PC-9 (cell line): ENCODE results near the gene PCDHGA2. TPM values are rescaled to one million over a fixed set of nuclear protein-coding genes. Genes with fewer than 3 reads are reported as not detected.

Source experiments
- BruUV-seq: library from RNA; stranded (reverse); fragments of 400-500 nt; replicated peaks from 2 replicates; lab custom pipeline; 2021; lab: Mats Ljungman, UMichigan
- CTCF ChIA-PET: fragments of 300-600 bp; sonication (Branson Sonifier 250); formaldehyde crosslinking; loops from one replicate; lab custom pipeline; 2022; ENCODE audit warnings: antibody characterized with exemption; lab: Charles Lee
- POLR2A ChIA-PET: fragments of 300-600 bp; sonication (Branson Sonifier 250); formaldehyde crosslinking; loops from one replicate; lab custom pipeline; 2022; ENCODE audit warnings: antibody characterized with exemption; ENCODE audit not compliant: unreplicated experiment; lab: Charles Lee
- DNase-seq, 2 experiments: peaks; one replicate each; pipeline versions ENCODE4 v3.0.0 to v3.0.0-alpha.2; 2015 to 2022; ENCODE audit warnings: mixed read lengths in 1 of 2
- H2AFZ ChIP-seq: fragments of 200-600 bp; sonication (generic); 2 replicates; pipeline ENCODE4 v1.8.1; 2017; ENCODE audit warnings: antibody characterized with exemption
- H3F3A ChIP-seq: fragments of 200-600 bp; sonication (generic); 2 replicates; pipeline ENCODE4 v1.8.1; 2017; ENCODE audit warnings: antibody characterized with exemption, mild to moderate bottlenecking, low read depth; ENCODE audit not compliant: insufficient read depth
- H3K27ac ChIP-seq: fragments of 200-600 bp; sonication (generic); 2 replicates; pipeline ENCODE4 v1.6.1; 2016; ENCODE audit warnings: mixed run types
- H3K27me3 ChIP-seq: fragments of 200-600 bp; sonication (generic); 2 replicates; pipeline ENCODE4 v1.6.1; 2016; ENCODE audit warnings: low read depth, mixed run types; ENCODE audit not compliant: insufficient read depth
- H3K36me3 ChIP-seq: fragments of 200-600 bp; sonication (generic); 2 replicates; pipeline ENCODE4 v1.6.1; 2016; ENCODE audit warnings: low read depth, mixed run types
- H3K4me1 ChIP-seq: fragments of 200-600 bp; sonication (generic); replicated peaks from 2 replicates; pipeline ENCODE4 v1.6.1; 2016; ENCODE audit warnings: mixed run types; ENCODE audit not compliant: insufficient read depth
- H3K4me2 ChIP-seq: fragments of 200-600 bp; sonication (generic); 2 replicates; pipeline ENCODE4 v1.6.1; 2017; ENCODE audit warnings: mixed run types
- H3K4me3 ChIP-seq: fragments of 200-600 bp; sonication (generic); 2 replicates; pipeline ENCODE4 v1.6.1; 2016; ENCODE audit warnings: mixed run types
- H3K79me2 ChIP-seq: fragments of 200-600 bp; sonication (generic); 2 replicates; pipeline ENCODE4 v1.6.1; 2017; ENCODE audit warnings: low read depth, mixed run types
- H3K9me2 ChIP-seq: fragments of 200-600 bp; sonication (generic); 2 replicates; pipeline ENCODE4 v1.8.1; 2017; ENCODE audit warnings: mild to moderate bottlenecking; ENCODE audit not compliant: insufficient read depth
- H3K9me3 ChIP-seq: fragments of 200-600 bp; sonication (generic); 2 replicates; pipeline ENCODE4 v1.8.1; 2016; ENCODE audit warnings: low read depth; ENCODE audit not compliant: insufficient read depth
- H4K20me1 ChIP-seq: fragments of 200-600 bp; sonication (generic); 2 replicates; pipeline ENCODE4 v1.8.1; 2017; ENCODE audit not compliant: insufficient read depth
- EZH2 ChIP-seq: fragments of 200-600 bp; sonication (generic); IDR thresholded peaks from 2 replicates; pipeline ENCODE4 v1.8.0; 2017; ENCODE audit warnings: antibody characterized with exemption, low read depth
- intact Hi-C: fragments of 100-400 bp; cut with micrococcal nuclease; formaldehyde crosslinking; loops from one replicate; pipeline ENCODE4 v1.10.0; 2022; ENCODE audit not compliant: unreplicated experiment
- total RNA-seq: library from RNA; stranded (reverse); gene quantifications from 2 replicates; pipeline ENCODE4 v1.2.3, GENCODE V29; 2021
- TF ChIP-seq, protein P1 (sequence below): fragments of 200-600 bp; sonication (generic); conservative IDR thresholded peaks from 2 replicates; pipeline ENCODE4 v1.6.1; 2017; ENCODE audit warnings: mixed run types, antibody characterized with exemption, mild to moderate bottlenecking, moderate library complexity

PCDHGA2 gene
- total RNA-seq, 1 experiment from 2014 or later = 0.11 TPM

DNA sequence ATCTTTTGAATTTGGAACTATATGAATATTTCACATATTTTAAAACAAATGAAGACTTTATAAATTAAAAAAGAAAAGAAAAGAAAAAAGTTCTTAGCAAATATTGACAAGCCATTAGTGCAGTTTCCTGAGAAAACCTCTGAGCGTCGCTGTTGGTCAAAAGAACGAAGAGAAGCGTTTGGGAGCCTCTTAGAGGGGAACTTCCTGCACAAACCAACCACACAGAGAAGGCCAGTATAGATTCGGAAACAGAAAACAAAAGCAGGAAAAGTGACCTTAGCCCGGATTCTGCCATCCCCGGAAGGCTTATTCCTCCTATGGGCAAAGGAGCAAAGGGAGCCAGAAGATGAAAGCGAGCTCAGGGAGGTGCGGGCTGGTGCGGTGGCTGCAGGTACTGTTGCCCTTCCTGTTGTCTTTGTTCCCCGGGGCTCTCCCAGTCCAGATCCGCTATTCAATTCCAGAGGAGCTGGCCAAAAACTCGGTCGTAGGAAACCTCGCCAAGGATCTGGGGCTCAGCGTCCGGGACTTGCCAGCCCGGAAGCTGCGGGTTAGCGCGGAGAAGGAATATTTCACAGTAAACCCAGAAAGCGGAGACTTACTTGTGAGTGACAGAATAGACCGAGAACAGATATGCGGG, 21.3 kb downstream of the PCDHGA2 start, which contains the start of gene PCDHGB2:
Gene PCDHGB2 (plus strand): TSS at position 205 of the 637 bp plus-strand sequence. CDS start 142 bp downstream, at position 347.
- DNase-seq = no peak
- peak within 1 kb of the TSS; percentile 66 for H2AFZ ChIP-seq
- H4K20me1 ChIP-seq = no peaks in the 10 kb centered on the region
- H3K4me1 ChIP-seq = no peaks in the 10 kb centered on the region
- no peaks in the 10 kb centered on the region for H3K9me2 ChIP-seq
- no peaks in the 10 kb centered on the region for H3K79me2 ChIP-seq
- no TSS peak for BruUV-seq
- H3K9me3 ChIP-seq = peaks cover 7% of the 10 kb centered on the region; the same call in 1 of the 2 replicates
- no peaks in the 10 kb centered on the region for H3F3A ChIP-seq
- POLR2A ChIA-PET = no interaction called here
- intact Hi-C loops = no loop called here
- no peak for TF ChIP-seq EZH2
- TF ChIP-seq, protein P1, sequence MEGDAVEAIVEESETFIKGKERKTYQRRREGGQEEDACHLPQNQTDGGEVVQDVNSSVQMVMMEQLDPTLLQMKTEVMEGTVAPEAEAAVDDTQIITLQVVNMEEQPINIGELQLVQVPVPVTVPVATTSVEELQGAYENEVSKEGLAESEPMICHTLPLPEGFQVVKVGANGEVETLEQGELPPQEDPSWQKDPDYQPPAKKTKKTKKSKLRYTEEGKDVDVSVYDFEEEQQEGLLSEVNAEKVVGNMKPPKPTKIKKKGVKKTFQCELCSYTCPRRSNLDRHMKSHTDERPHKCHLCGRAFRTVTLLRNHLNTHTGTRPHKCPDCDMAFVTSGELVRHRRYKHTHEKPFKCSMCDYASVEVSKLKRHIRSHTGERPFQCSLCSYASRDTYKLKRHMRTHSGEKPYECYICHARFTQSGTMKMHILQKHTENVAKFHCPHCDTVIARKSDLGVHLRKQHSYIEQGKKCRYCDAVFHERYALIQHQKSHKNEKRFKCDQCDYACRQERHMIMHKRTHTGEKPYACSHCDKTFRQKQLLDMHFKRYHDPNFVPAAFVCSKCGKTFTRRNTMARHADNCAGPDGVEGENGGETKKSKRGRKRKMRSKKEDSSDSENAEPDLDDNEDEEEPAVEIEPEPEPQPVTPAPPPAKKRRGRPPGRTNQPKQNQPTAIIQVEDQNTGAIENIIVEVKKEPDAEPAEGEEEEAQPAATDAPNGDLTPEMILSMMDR = peak; percentile 63
- H3K27me3 ChIP-seq = peaks cover 14% of the 10 kb centered on the region
- CTCF ChIA-PET = interaction anchor here (1.3 kb wide), 1 partner anchor 40 kb away, joined by 4 read pairs; the partner anchor contains the start of gene TAF7
- no peak within 1 kb of the TSS; the same call in 1 of the 2 replicates for H3K4me3 ChIP-seq
- H3K36me3 ChIP-seq = no peaks in the 10 kb centered on the region
- H3K4me2 ChIP-seq = peak within 1 kb of the TSS; percentile 52
- no peak within 1 kb of the TSS for H3K27ac ChIP-seq

DNA sequence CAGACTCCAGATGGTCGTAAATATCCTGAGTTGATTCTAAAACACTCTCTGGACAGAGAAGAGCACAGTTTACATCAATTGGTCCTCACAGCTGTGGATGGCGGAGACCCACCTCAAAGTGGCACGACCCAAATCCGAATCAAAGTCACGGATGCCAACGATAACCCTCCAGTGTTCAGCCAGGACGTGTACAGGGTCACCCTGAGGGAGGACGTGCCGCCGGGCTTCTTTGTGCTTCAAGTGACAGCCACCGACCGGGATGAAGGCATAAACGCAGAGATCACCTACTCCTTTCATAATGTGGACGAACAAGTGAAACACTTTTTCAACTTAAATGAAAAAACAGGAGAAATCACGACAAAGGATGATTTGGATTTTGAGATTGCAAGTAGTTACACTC, 22.1 kb downstream of the PCDHGA2 start:
- Histone ChIP-seq H4K20me1 (no peaks in the 10 kb centered on the region), H3K27ac (no peak overlapping the region), H2AFZ (no peak overlapping the region), H3K9me3 (peaks cover 7% of the 10 kb centered on the region; the same call in 1 of the 2 replicates), H3K36me3 (no peaks in the 10 kb centered on the region), H3F3A (no peaks in the 10 kb centered on the region), H3K4me3 (no peak overlapping the region), H3K4me1 (no peaks in the 10 kb centered on the region), H3K79me2 (no peaks in the 10 kb centered on the region), H3K9me2 (no peaks in the 10 kb centered on the region), H3K27me3 (peaks cover 19% of the 10 kb centered on the region), H3K4me2 (no peak overlapping the region)
- ChIA-PET CTCF (interaction anchor here (1.3 kb wide), 1 partner anchor 40 kb away, joined by 4 read pairs; the partner anchor contains the start of gene TAF7), POLR2A (no interaction called here)
- TF ChIP-seq EZH2 = no peak
- TF ChIP-seq, protein P1 = no peak
- no peak for DNase-seq
- intact Hi-C loops = no loop called here
- BruUV-seq = no TSS peak

DNA sequence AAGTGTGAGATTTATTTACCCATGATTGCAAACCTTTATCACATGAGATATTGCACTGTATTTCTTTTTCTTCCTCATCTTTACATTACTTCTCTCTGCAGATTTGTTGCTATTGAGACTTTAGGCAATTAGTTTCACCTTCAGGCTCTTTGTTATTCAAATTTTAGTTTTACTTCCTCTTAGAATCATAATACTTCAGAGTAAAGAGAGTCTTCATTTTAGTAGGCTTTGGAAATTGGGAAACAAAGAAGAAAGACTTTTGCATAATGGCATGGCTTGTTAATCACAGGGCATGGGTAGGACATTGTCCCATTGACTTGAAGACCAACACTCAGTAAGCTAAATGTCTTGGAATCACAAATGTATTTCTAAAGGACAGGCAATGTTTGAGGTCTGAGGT, 24.2 kb downstream of the PCDHGA2 start:
- ChIA-PET POLR2A (no interaction called here), CTCF (no interaction called here)
- H3K27ac ChIP-seq = no peak overlapping the region
- H3F3A ChIP-seq = no peaks in the 10 kb centered on the region
- no peaks in the 10 kb centered on the region for H3K4me1 ChIP-seq
- no peaks in the 10 kb centered on the region for H3K36me3 ChIP-seq
- H2AFZ ChIP-seq = no peak overlapping the region
- H4K20me1 ChIP-seq = no peaks in the 10 kb centered on the region
- DNase-seq = no peak
- no peaks in the 10 kb centered on the region for H3K79me2 ChIP-seq
- no TSS peak for BruUV-seq
- H3K4me2 ChIP-seq = no peak overlapping the region
- H3K9me3 ChIP-seq = peaks cover 9% of the 10 kb centered on the region; the same call in 1 of the 2 replicates
- intact Hi-C loops = no loop called here
- peaks cover 35% of the 10 kb centered on the region for H3K27me3 ChIP-seq
- TF ChIP-seq, protein P1 = no peak
- no peak for TF ChIP-seq EZH2
- no peak overlapping the region for H3K4me3 ChIP-seq
- H3K9me2 ChIP-seq = no peaks in the 10 kb centered on the region
